Endothelial cell of umbilical vein (primary cell): Measurements from ENCODE around the gene ADARB2. TPM values are rescaled to one million over a fixed set of nuclear protein-coding genes. Genes with fewer than 3 reads are reported as not detected.

Source experiments
- BruUV-seq: library from RNA; stranded (reverse); fragments of 400-500 nt; replicated peaks from 2 replicates; lab custom pipeline; 2021; lab: Mats Ljungman, UMichigan
- CTCF ChIA-PET: fragments of 300-600, 350-600 bp; sonication (Branson Sonifier 250); formaldehyde crosslinking; loops from one replicate; lab custom pipeline; 2021; ENCODE audit warnings: antibody characterized with exemption, inconsistent platforms; lab: Charles Lee
- POLR2A ChIA-PET: fragments of 300-600, 350-600 bp; sonication (Branson Sonifier 250); formaldehyde crosslinking; loops from one replicate; lab custom pipeline; 2021; ENCODE audit warnings: antibody characterized with exemption, inconsistent platforms; lab: Charles Lee
- DNase-seq: peaks from one replicate; pipeline ENCODE4 v3.0.0-alpha.2; 2011; ENCODE audit warnings: low read depth, low spot score
- FAIRE-seq: peaks from 2 replicates; lab custom pipeline; 2011; peaks lifted over from hg19 to GRCh38; lab: Jason Lieb, UNC
- H2AFZ ChIP-seq: 2 replicates; pipeline ENCODE4 v1.6.0; 2012; ENCODE audit warnings: low read depth, low read length, control low read depth, inconsistent platforms
- H3K27ac ChIP-seq: 2 replicates; pipeline ENCODE4 v1.5.1; 2011; ENCODE audit warnings: low read depth, mild to moderate bottlenecking, control low read depth, low read length, moderate library complexity; ENCODE audit not compliant: insufficient read depth
- H3K27me3 ChIP-seq, 2 experiments: 2 replicates each; pipeline versions ENCODE4 v1.6.0 to v1.6.1; 2011; ENCODE audit warnings: low read length in 2 of 2, mixed read lengths in 1 of 2; ENCODE audit not compliant: control insufficient read depth in 2 of 2, insufficient read depth in 2 of 2
- H3K36me3 ChIP-seq, 2 experiments: 2 replicates in 1 of 2; 3 replicates in 1 of 2; pipeline ENCODE4 v1.5.1; 2011; ENCODE audit warnings: low read length in 2 of 2, mild to moderate bottlenecking in 1 of 2, moderate library complexity in 1 of 2; ENCODE audit not compliant: control insufficient read depth in 2 of 2, insufficient read depth in 2 of 2; ENCODE audit errors: extremely low read depth in 1 of 2
- H3K4me1 ChIP-seq: 3 replicates; pipeline ENCODE4 v1.5.1; 2011; ENCODE audit warnings: mild to moderate bottlenecking, low read length; ENCODE audit not compliant: control insufficient read depth, insufficient read depth; ENCODE audit errors: extremely low read depth
- H3K4me2 ChIP-seq: 2 replicates; pipeline ENCODE4 v1.6.1; 2011; ENCODE audit warnings: low read length, control low read depth, mixed read lengths; ENCODE audit not compliant: insufficient read depth
- H3K4me3 ChIP-seq, 3 experiments: fragments of 200-600 bp in 1 of 3; sonication (generic), shearing (Covaris generic) in 1 of 3; replicated peaks in 1 of 3; 2 replicates each; pipeline ENCODE4 v1.5.1; 2011 to 2016; ENCODE audit warnings: control low read depth in 3 of 3, low read length in 3 of 3, mild to moderate bottlenecking in 2 of 3, inconsistent platforms in 1 of 3, low read depth in 1 of 3, moderate library complexity in 1 of 3; ENCODE audit not compliant: insufficient read depth in 1 of 3
- H3K79me2 ChIP-seq: 2 replicates; pipeline ENCODE4 v1.6.0; 2012; ENCODE audit warnings: low read length, inconsistent platforms; ENCODE audit not compliant: control insufficient read depth, insufficient read depth
- H3K9ac ChIP-seq: replicated peaks from 2 replicates; pipeline ENCODE3; 2011; ENCODE audit warnings: low read length, control low read depth; ENCODE audit not compliant: insufficient read depth; ENCODE audit errors: extremely low read depth
- H3K9me1 ChIP-seq: replicated peaks from 3 replicates; pipeline ENCODE4 v1.6.0; 2011; ENCODE audit warnings: mild to moderate bottlenecking, low read length; ENCODE audit not compliant: control insufficient read depth, insufficient read depth; ENCODE audit errors: extremely low read depth
- H3K9me3 ChIP-seq: replicated peaks from 2 replicates; pipeline ENCODE4 v1.5.1; 2012; ENCODE audit warnings: low read length, inconsistent platforms; ENCODE audit not compliant: control insufficient read depth, insufficient read depth
- H4K20me1 ChIP-seq: replicated peaks from 2 replicates; pipeline ENCODE3; 2011; ENCODE audit warnings: mild to moderate bottlenecking, low read length; ENCODE audit not compliant: control insufficient read depth, insufficient read depth; ENCODE audit errors: extremely low read depth
- EZH2 ChIP-seq: IDR thresholded peaks from 2 replicates; pipeline ENCODE4 v1.6.1; 2012; ENCODE audit warnings: borderline replicate concordance, low read depth, mild to moderate bottlenecking, moderate library complexity, low read length, inconsistent platforms; ENCODE audit not compliant: severe bottlenecking
- FOS ChIP-seq: IDR thresholded peaks from 2 replicates; pipeline ENCODE4 v1.6.1; 2011; ENCODE audit warnings: mild to moderate bottlenecking, low read length, moderate library complexity, borderline replicate concordance; ENCODE audit not compliant: insufficient read depth
- JUN ChIP-seq: IDR thresholded peaks from 2 replicates; pipeline ENCODE4 v1.6.1; 2011; ENCODE audit warnings: borderline replicate concordance, low read depth; ENCODE audit not compliant: insufficient read length, insufficient read depth
- MYC ChIP-seq: IDR thresholded peaks from one replicate; pipeline ENCODE4 v1.6.1; 2011; ENCODE audit warnings: mild to moderate bottlenecking, low read depth, low read length
- POLR2A ChIP-seq: IDR thresholded peaks from 2 replicates; pipeline ENCODE4 v1.6.1; 2012; ENCODE audit warnings: low read depth, mild to moderate bottlenecking, control low read depth, low read length
- dilution Hi-C: fragments of 300-500 bp; cut with MboI; formaldehyde crosslinking; loops from one replicate; pipeline ENCODE4 v1.15.0; 2019; ENCODE audit warnings: low sequenced_read_pairs; ENCODE audit not compliant: extremely low pct_ligation_motif_present
- intact Hi-C: fragments of 100-400 bp; cut with micrococcal nuclease; formaldehyde crosslinking; loops from one replicate; pipeline ENCODE4 v1.10.0; 2022
- polyA plus RNA-seq, 4 experiments: library from polyadenylated mRNA; depleted of rRNA in 3 of 4; stranded (reverse) in 3 of 4; unstranded in 1 of 4; fragments of >200 nt; gene quantifications; 2 replicates each; pipeline versions ENCODE4 v1.2.1 to v1.2.3, GENCODE V29; 2011 to 2012; ENCODE audit warnings: missing spikeins in 1 of 4
- total RNA-seq: library from RNA; stranded (reverse); gene quantifications from 2 replicates; pipeline ENCODE4 v1.2.3, GENCODE V29; 2021

ADARB2 gene
- total and polyA plus RNA-seq, 2 donors (not counting 3 experiments of a cell fraction or from before 2014, with no cell fraction given), result not detected

GRCh38 chr10:1290071-1290471 is 447.3 kb downstream of the ADARB2 start:
- Histone ChIP-seq H3K9ac (no peak overlapping the region), H3K27ac (no peak overlapping the region), H3K9me3 (no peaks in the 10 kb centered on the region), H4K20me1 (no peaks in the 10 kb centered on the region), H3K4me3 (no peak overlapping the region), H3K4me1 (no peaks in the 10 kb centered on the region), H3K4me2 (no peak overlapping the region), H3K79me2 (no peaks in the 10 kb centered on the region), H3K27me3 (no peaks in the 10 kb centered on the region), H3K36me3 (no peaks in the 10 kb centered on the region), H2AFZ (no peak overlapping the region), H3K9me1 (no peaks in the 10 kb centered on the region)
- intact Hi-C loops (no loop called here), dilution Hi-C loops (no loop called here)
- DNase-seq (no peak), FAIRE-seq (no peak)
- CTCF ChIA-PET, result no interaction called here
- POLR2A ChIA-PET, result no interaction called here
- BruUV-seq, result no TSS peak
- TF ChIP-seq POLR2A, result no peak
- no peak for TF ChIP-seq MYC

- H3K4me2 ChIP-seq, result no peak overlapping the region
- no peaks in the 10 kb centered on the region for H3K27me3 ChIP-seq
- dilution Hi-C loops (no loop called here), intact Hi-C loops (no loop called here)
- H3K9me1 ChIP-seq, result no peaks in the 10 kb centered on the region
- H2AFZ ChIP-seq, result no peak overlapping the region
- no peaks in the 10 kb centered on the region for H3K79me2 ChIP-seq
- no peaks in the 10 kb centered on the region for H4K20me1 ChIP-seq
- no peak overlapping the region for H3K9ac ChIP-seq
- H3K9me3 ChIP-seq, result no peaks in the 10 kb centered on the region
- POLR2A ChIA-PET, result no interaction called here
- no peak overlapping the region for H3K27ac ChIP-seq
- H3K4me3 ChIP-seq, result no peak overlapping the region
- TF ChIP-seq JUN (no peak), EZH2 (no peak), MYC (no peak), FOS (no peak)
- no peaks in the 10 kb centered on the region for H3K4me1 ChIP-seq
- BruUV-seq, result no TSS peak
- H3K36me3 ChIP-seq, result no peaks in the 10 kb centered on the region
- no peak for DNase-seq
- CTCF ChIA-PET, result no interaction called here
- FAIRE-seq, result no peak
Measured at GRCh38 chr10:1289591-1289990, 447.7 kb downstream of the ADARB2 start.
